ENCODE measurements around the gene INTS7.

DNA sequence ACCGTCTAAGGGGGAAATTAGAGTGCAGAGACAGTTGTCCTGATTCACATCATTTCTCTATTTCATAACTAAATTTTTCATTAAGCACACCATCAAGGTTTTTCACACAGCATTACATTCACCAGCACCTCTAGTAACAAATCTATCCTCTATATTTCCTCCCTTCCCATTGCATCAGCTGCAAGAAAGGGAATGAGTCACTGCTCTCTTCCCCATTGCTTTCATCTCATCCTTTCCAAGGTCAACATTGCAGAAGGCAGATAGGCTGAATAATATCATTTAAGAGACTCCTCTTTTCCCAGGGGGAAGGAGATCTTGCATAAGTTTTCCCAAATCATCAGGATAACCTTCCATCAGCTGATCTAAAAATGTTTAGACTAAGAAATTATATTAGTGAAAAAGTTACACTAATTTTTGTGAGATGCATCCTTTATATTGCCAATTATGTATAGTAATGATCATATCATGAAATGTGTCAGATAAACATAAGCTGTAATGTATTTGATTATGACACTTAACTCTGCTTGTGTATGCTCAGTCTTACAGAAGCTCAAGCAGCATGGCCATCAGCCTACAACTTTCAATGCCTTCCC, 4.3 kb downstream of the INTS7 start:
- no peak for TF ChIP-seq POLR2A (IDR thresholded peaks at IDR 0.05; ENCODE audit: low read depth, low read length)
- no peak for TF ChIP-seq CTCF (conservative IDR thresholded peaks at IDR 0.05; ENCODE audit: low read depth, low read length)
- no peak for TF ChIP-seq SMC3 (IDR thresholded peaks at IDR 0.05; ENCODE audit: low read depth, low read length)
- TF ChIP-seq RFX5 (IDR thresholded peaks at IDR 0.05; ENCODE audit: low read depth, low read length): no peak
- TF ChIP-seq, protein P1, sequence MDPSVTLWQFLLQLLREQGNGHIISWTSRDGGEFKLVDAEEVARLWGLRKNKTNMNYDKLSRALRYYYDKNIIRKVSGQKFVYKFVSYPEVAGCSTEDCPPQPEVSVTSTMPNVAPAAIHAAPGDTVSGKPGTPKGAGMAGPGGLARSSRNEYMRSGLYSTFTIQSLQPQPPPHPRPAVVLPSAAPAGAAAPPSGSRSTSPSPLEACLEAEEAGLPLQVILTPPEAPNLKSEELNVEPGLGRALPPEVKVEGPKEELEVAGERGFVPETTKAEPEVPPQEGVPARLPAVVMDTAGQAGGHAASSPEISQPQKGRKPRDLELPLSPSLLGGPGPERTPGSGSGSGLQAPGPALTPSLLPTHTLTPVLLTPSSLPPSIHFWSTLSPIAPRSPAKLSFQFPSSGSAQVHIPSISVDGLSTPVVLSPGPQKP (IDR thresholded peaks at IDR 0.05; ENCODE audit: borderline replicate concordance, low read depth, low read length): no peak
- no peak for TF ChIP-seq MAZ (IDR thresholded peaks at IDR 0.05; ENCODE audit: borderline replicate concordance, low read depth, low read length)
- peak; percentile 97 for TF ChIP-seq CEBPB (IDR thresholded peaks at IDR 0.05; ENCODE audit: low read depth, low read length)
- TF ChIP-seq RAD21 (IDR thresholded peaks at IDR 0.05; ENCODE audit: low read length): no peak

Measured in IMR-90 (cell line).